Endothelial cell of umbilical vein (primary cell): Measurements from ENCODE around the gene RIC8B. TPM values are rescaled to one million over a fixed set of nuclear protein-coding genes. Genes with fewer than 3 reads are reported as not detected.

Experiments used
- BruUV-seq: library from RNA; stranded (reverse); fragments of 400-500 nt; replicated peaks from 2 replicates; lab custom pipeline; 2021; lab: Mats Ljungman, UMichigan
- CTCF ChIA-PET: fragments of 300-600, 350-600 bp; sonication (Branson Sonifier 250); formaldehyde crosslinking; loops from one replicate; lab custom pipeline; 2021; ENCODE audit warnings: antibody characterized with exemption, inconsistent platforms; lab: Charles Lee
- POLR2A ChIA-PET: fragments of 300-600, 350-600 bp; sonication (Branson Sonifier 250); formaldehyde crosslinking; loops from one replicate; lab custom pipeline; 2021; ENCODE audit warnings: antibody characterized with exemption, inconsistent platforms; lab: Charles Lee
- DNase-seq: peaks from one replicate; pipeline ENCODE4 v3.0.0-alpha.2; 2011; ENCODE audit warnings: low read depth, low spot score
- FAIRE-seq: peaks from 2 replicates; lab custom pipeline; 2011; peaks lifted over from hg19 to GRCh38; lab: Jason Lieb, UNC
- H2AFZ ChIP-seq: 2 replicates; pipeline ENCODE4 v1.6.0; 2012; ENCODE audit warnings: low read depth, low read length, control low read depth, inconsistent platforms
- H3K27ac ChIP-seq: 2 replicates; pipeline ENCODE4 v1.5.1; 2011; ENCODE audit warnings: low read depth, mild to moderate bottlenecking, control low read depth, low read length, moderate library complexity; ENCODE audit not compliant: insufficient read depth
- H3K27me3 ChIP-seq, 2 experiments: 2 replicates each; pipeline versions ENCODE4 v1.6.0 to v1.6.1; 2011; ENCODE audit warnings: low read length in 2 of 2, mixed read lengths in 1 of 2; ENCODE audit not compliant: control insufficient read depth in 2 of 2, insufficient read depth in 2 of 2
- H3K36me3 ChIP-seq, 2 experiments: 2 replicates in 1 of 2; 3 replicates in 1 of 2; pipeline ENCODE4 v1.5.1; 2011; ENCODE audit warnings: low read length in 2 of 2, mild to moderate bottlenecking in 1 of 2, moderate library complexity in 1 of 2; ENCODE audit not compliant: control insufficient read depth in 2 of 2, insufficient read depth in 2 of 2; ENCODE audit errors: extremely low read depth in 1 of 2
- H3K4me1 ChIP-seq: 3 replicates; pipeline ENCODE4 v1.5.1; 2011; ENCODE audit warnings: mild to moderate bottlenecking, low read length; ENCODE audit not compliant: control insufficient read depth, insufficient read depth; ENCODE audit errors: extremely low read depth
- H3K4me2 ChIP-seq: 2 replicates; pipeline ENCODE4 v1.6.1; 2011; ENCODE audit warnings: low read length, control low read depth, mixed read lengths; ENCODE audit not compliant: insufficient read depth
- H3K4me3 ChIP-seq, 3 experiments: fragments of 200-600 bp in 1 of 3; sonication (generic), shearing (Covaris generic) in 1 of 3; replicated peaks in 1 of 3; 2 replicates each; pipeline ENCODE4 v1.5.1; 2011 to 2016; ENCODE audit warnings: control low read depth in 3 of 3, low read length in 3 of 3, mild to moderate bottlenecking in 2 of 3, inconsistent platforms in 1 of 3, low read depth in 1 of 3, moderate library complexity in 1 of 3; ENCODE audit not compliant: insufficient read depth in 1 of 3
- H3K79me2 ChIP-seq: 2 replicates; pipeline ENCODE4 v1.6.0; 2012; ENCODE audit warnings: low read length, inconsistent platforms; ENCODE audit not compliant: control insufficient read depth, insufficient read depth
- H3K9ac ChIP-seq: replicated peaks from 2 replicates; pipeline ENCODE3; 2011; ENCODE audit warnings: low read length, control low read depth; ENCODE audit not compliant: insufficient read depth; ENCODE audit errors: extremely low read depth
- H3K9me1 ChIP-seq: replicated peaks from 3 replicates; pipeline ENCODE4 v1.6.0; 2011; ENCODE audit warnings: mild to moderate bottlenecking, low read length; ENCODE audit not compliant: control insufficient read depth, insufficient read depth; ENCODE audit errors: extremely low read depth
- H3K9me3 ChIP-seq: replicated peaks from 2 replicates; pipeline ENCODE4 v1.5.1; 2012; ENCODE audit warnings: low read length, inconsistent platforms; ENCODE audit not compliant: control insufficient read depth, insufficient read depth
- H4K20me1 ChIP-seq: replicated peaks from 2 replicates; pipeline ENCODE3; 2011; ENCODE audit warnings: mild to moderate bottlenecking, low read length; ENCODE audit not compliant: control insufficient read depth, insufficient read depth; ENCODE audit errors: extremely low read depth
- EZH2 ChIP-seq: IDR thresholded peaks from 2 replicates; pipeline ENCODE4 v1.6.1; 2012; ENCODE audit warnings: borderline replicate concordance, low read depth, mild to moderate bottlenecking, moderate library complexity, low read length, inconsistent platforms; ENCODE audit not compliant: severe bottlenecking
- FOS ChIP-seq: IDR thresholded peaks from 2 replicates; pipeline ENCODE4 v1.6.1; 2011; ENCODE audit warnings: mild to moderate bottlenecking, low read length, moderate library complexity, borderline replicate concordance; ENCODE audit not compliant: insufficient read depth
- GATA2 ChIP-seq: IDR thresholded peaks from 2 replicates; pipeline ENCODE4 v1.7.0; 2011; ENCODE audit warnings: low read depth, mild to moderate bottlenecking, moderate library complexity, mixed read lengths, low read length; ENCODE audit not compliant: insufficient read length, insufficient read depth
- JUN ChIP-seq: IDR thresholded peaks from 2 replicates; pipeline ENCODE4 v1.6.1; 2011; ENCODE audit warnings: borderline replicate concordance, low read depth; ENCODE audit not compliant: insufficient read length, insufficient read depth
- MYC ChIP-seq: IDR thresholded peaks from one replicate; pipeline ENCODE4 v1.6.1; 2011; ENCODE audit warnings: mild to moderate bottlenecking, low read depth, low read length
- POLR2A ChIP-seq: IDR thresholded peaks from 2 replicates; pipeline ENCODE4 v1.6.1; 2012; ENCODE audit warnings: low read depth, mild to moderate bottlenecking, control low read depth, low read length
- POLR2AphosphoS5 ChIP-seq: IDR thresholded peaks from 2 replicates; pipeline ENCODE4 v1.6.1; 2012; ENCODE audit warnings: low read depth, mild to moderate bottlenecking, control low read depth, low read length, moderate library complexity; ENCODE audit not compliant: insufficient read depth
- dilution Hi-C: fragments of 300-500 bp; cut with MboI; formaldehyde crosslinking; loops from one replicate; pipeline ENCODE4 v1.15.0; 2019; ENCODE audit warnings: low sequenced_read_pairs; ENCODE audit not compliant: extremely low pct_ligation_motif_present
- intact Hi-C: fragments of 100-400 bp; cut with micrococcal nuclease; formaldehyde crosslinking; loops from one replicate; pipeline ENCODE4 v1.10.0; 2022
- polyA plus RNA-seq, 4 experiments: library from polyadenylated mRNA; depleted of rRNA in 3 of 4; stranded (reverse) in 3 of 4; unstranded in 1 of 4; fragments of >200 nt; gene quantifications; 2 replicates each; pipeline versions ENCODE4 v1.2.1 to v1.2.3, GENCODE V29; 2011 to 2012; ENCODE audit warnings: missing spikeins in 1 of 4
- total RNA-seq: library from RNA; stranded (reverse); gene quantifications from 2 replicates; pipeline ENCODE4 v1.2.3, GENCODE V29; 2021
- TF ChIP-seq, protein P1 (sequence below): IDR thresholded peaks from 2 replicates; pipeline ENCODE4 v1.6.1; 2011; ENCODE audit not compliant: insufficient read depth, insufficient read length
- TF ChIP-seq, protein P2 (sequence below), 2 donors: IDR thresholded peaks; 1 replicate in 1 of 2; 2 replicates in 1 of 2; pipeline ENCODE4 v1.5.1; 2011; ENCODE audit warnings: low read length in 2 of 2, mild to moderate bottlenecking in 2 of 2, moderate library complexity in 2 of 2, control low read depth in 1 of 2, inconsistent platforms in 1 of 2, low read depth in 1 of 2; ENCODE audit not compliant: insufficient read depth in 1 of 2; ENCODE audit errors: extremely low read depth in 1 of 2

The RIC8B gene
- total and polyA plus RNA-seq, 2 donors (not counting 3 experiments of a cell fraction or from before 2014, with no cell fraction given) = 4.1 to 13.7 TPM

DNA sequence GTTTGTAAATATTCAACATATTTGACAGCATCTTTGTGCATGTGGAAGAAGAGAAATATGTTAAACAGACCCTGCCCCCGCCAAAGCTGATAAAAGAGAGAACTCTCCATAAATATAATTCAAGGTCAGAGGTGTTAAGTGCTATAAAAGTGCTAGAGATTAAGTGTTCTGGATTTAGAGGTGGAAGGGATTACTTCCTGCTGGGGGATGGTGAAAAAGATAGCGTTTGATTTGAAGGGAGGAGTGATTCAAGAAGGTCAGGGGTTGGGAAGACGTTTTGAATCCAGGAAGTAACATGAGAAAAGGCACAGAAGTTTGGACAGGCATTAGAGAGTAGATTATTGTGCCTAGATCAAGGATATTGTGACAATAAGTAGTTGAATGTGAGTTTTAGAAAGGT is 30.2 kb downstream of the RIC8B start:
- FAIRE-seq (no peak), DNase-seq (no peak)
- Histone ChIP-seq H3K27ac (no peak overlapping the region), H3K79me2 (no peaks in the 10 kb centered on the region), H3K9ac (no peak overlapping the region), H3K27me3 (no peaks in the 10 kb centered on the region), H3K4me1 (no peaks in the 10 kb centered on the region), H3K4me2 (no peak overlapping the region), H4K20me1 (no peaks in the 10 kb centered on the region), H3K9me1 (no peaks in the 10 kb centered on the region), H3K36me3 (no peaks in the 10 kb centered on the region), H2AFZ (no peak overlapping the region), H3K4me3 (no peak overlapping the region), H3K9me3 (no peaks in the 10 kb centered on the region)
- TF ChIP-seq EZH2 (no peak), GATA2 (no peak), POLR2A (no peak), POLR2AphosphoS5 (no peak), MYC (no peak), FOS (no peak), JUN (no peak)
- TF ChIP-seq, protein P1, sequence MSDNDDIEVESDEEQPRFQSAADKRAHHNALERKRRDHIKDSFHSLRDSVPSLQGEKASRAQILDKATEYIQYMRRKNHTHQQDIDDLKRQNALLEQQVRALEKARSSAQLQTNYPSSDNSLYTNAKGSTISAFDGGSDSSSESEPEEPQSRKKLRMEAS = no peak
- TF ChIP-seq, protein P2, sequence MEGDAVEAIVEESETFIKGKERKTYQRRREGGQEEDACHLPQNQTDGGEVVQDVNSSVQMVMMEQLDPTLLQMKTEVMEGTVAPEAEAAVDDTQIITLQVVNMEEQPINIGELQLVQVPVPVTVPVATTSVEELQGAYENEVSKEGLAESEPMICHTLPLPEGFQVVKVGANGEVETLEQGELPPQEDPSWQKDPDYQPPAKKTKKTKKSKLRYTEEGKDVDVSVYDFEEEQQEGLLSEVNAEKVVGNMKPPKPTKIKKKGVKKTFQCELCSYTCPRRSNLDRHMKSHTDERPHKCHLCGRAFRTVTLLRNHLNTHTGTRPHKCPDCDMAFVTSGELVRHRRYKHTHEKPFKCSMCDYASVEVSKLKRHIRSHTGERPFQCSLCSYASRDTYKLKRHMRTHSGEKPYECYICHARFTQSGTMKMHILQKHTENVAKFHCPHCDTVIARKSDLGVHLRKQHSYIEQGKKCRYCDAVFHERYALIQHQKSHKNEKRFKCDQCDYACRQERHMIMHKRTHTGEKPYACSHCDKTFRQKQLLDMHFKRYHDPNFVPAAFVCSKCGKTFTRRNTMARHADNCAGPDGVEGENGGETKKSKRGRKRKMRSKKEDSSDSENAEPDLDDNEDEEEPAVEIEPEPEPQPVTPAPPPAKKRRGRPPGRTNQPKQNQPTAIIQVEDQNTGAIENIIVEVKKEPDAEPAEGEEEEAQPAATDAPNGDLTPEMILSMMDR (IDR thresholded peaks at IDR 0.05; ENCODE audit: extremely low read depth in 1 of 2, insufficient read depth in 1 of 2, low read depth in 1 of 2, low read length in 2 of 2) = no peak
- ChIA-PET CTCF (no interaction called here), POLR2A (no interaction called here)
- intact Hi-C loops = no loop called here
- dilution Hi-C loops = no loop called here
- BruUV-seq = no TSS peak
